Prostate gland (tissue), 2 donors: ENCODE measurements around the gene DNAJB1. TPM values are rescaled to one million over a fixed set of nuclear protein-coding genes. Genes with fewer than 3 reads are reported as not detected.

ENCODE experiments used
- DNase-seq: peaks from one replicate; pipeline ENCODE4 v3.0.0-alpha.2; 2019; ENCODE audit warnings: low spot score
- H3K27ac ChIP-seq, 2 donors: fragments of 200-600 bp; sonication (generic); 2 replicates each; pipeline ENCODE4 v1.5.1; 2017 to 2019
- H3K27me3 ChIP-seq: fragments of 200-600 bp; sonication (generic); replicated peaks from 2 replicates; pipeline ENCODE4 v1.5.1; 2019; ENCODE audit not compliant: insufficient read depth
- H3K36me3 ChIP-seq, 2 donors: fragments of 200-600 bp; sonication (generic); 1 replicate in 1 of 2; 2 replicates in 1 of 2; pipeline versions ENCODE4 v1.5.1 to v1.8.1; 2017 to 2019
- H3K4me1 ChIP-seq: fragments of 200-600 bp; sonication (generic); replicated peaks from 2 replicates; pipeline ENCODE4 v1.5.1; 2019
- H3K4me3 ChIP-seq, 2 donors: fragments of 200-600 bp; sonication (generic); 2 replicates each; pipeline ENCODE4 v1.5.1; 2017 to 2019
- H3K9me3 ChIP-seq: fragments of 200-600 bp; sonication (generic); 2 replicates; pipeline ENCODE4 v1.5.1; 2017
- POLR2A ChIP-seq: fragments of 450-650 bp; IDR thresholded peaks from one replicate; pipeline ENCODE4 v1.6.1; 2016; ENCODE audit warnings: antibody characterized with exemption, mild to moderate bottlenecking
- POLR2AphosphoS5 ChIP-seq: sonication (generic); formaldehyde crosslinking; IDR thresholded peaks from one replicate; pipeline ENCODE4 v1.6.1; 2017; ENCODE audit warnings: antibody characterized with exemption
- WGBS: methylation state at CpG from one replicate; pipeline ENCODE4 v1.1.5; 2018; 5-methylcytosine and 5-hydroxymethylcytosine counted together
- intact Hi-C: fragments of 100-400 bp; cut with DNase I; formaldehyde crosslinking; loops from one replicate; pipeline ENCODE4 v1.14.2; 2022
- total RNA-seq, 2 donors: library from RNA; depleted of rRNA; stranded (reverse); fragments of >200 nt; gene quantifications; one replicate each; pipeline ENCODE4 v1.1.0, GENCODE V29; 2016
- TF ChIP-seq, protein P1 (sequence below), 4 experiments: fragments of 200-600 bp in 2 of 4; fragments of 450-650 bp in 2 of 4; sonication (generic) in 2 of 4; IDR thresholded peaks; 1 replicate in 3 of 4; 2 replicates in 1 of 4; pipeline ENCODE4 v1.5.1; 2016 to 2019; ENCODE audit warnings: antibody characterized with exemption in 4 of 4, mild to moderate bottlenecking in 2 of 4, moderate library complexity in 2 of 4

Gene DNAJB1
- total RNA-seq, 2 donors from 2014 or later, result 91.6 to 108 TPM

DNA sequence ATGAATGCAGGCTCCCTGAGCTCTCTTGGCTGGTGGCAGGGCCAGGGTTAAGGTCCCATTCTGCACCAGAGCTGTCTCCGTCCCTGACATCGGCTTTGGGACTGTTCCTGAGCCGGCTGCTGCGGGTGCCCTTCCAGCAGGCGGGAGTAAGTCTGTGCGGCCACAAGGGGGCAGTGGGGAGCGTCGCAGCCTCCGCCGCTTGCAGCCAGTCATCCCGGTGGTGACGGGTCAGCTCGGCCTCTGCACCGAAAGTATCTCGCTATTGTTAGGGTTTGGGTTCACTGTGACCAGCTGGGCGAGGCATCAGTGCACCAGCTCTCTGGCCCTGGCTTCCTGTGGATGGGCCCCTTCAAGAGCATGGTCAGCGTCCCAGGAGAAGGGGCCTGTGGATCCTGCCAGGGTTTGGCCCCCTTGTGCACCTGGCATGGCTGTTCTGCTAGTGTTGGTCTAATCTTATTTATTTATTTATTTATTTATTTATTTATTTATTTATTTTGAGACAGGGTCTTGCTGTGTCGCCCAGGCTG lies 38.5 kb upstream of the DNAJB1 start:
- H3K4me1 ChIP-seq, result peaks cover 20% of the 10 kb centered on the region

DNA sequence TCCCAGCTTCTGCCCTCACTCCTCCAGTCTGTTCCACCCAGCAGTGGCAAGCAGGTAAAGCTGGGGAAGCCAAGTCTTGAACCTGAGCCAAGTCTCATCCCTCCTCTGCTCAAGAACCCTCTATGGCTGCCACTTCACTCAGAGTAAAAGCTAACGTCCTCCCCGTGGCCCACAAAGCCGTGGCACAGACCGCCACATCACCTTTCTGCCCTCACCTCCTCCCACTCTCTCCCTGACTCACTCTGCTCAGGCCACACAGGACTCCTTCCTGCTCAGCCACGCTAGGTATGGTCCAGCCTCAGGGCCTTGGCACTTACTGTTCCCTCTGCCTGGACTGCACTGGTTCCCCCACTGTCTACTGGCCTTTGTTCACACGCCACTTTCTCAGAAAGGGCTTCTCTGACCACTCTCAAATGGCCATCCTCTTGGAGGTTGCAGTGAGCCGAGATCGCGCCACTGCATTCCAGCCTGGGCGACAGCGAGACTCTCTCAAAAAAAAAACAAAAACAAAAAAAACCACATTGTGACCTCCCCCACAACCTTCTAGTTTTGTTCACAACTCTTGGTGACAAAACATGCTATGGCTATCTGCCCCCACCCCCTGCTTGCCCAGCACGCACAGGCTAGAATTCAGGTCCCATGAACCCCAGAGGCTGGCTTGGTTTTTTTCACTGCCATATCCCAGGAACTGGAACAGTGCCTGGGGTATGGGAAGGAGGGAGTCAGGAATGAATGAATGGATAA lies 37.9 kb upstream of the DNAJB1 start:
- no peaks in the 10 kb centered on the region for H3K9me3 ChIP-seq
- H3K27ac ChIP-seq, result no peak overlapping the region
- 75% methylated on average over 12 of the region's 12 CpGs for WGBS
- TF ChIP-seq, protein P1, sequence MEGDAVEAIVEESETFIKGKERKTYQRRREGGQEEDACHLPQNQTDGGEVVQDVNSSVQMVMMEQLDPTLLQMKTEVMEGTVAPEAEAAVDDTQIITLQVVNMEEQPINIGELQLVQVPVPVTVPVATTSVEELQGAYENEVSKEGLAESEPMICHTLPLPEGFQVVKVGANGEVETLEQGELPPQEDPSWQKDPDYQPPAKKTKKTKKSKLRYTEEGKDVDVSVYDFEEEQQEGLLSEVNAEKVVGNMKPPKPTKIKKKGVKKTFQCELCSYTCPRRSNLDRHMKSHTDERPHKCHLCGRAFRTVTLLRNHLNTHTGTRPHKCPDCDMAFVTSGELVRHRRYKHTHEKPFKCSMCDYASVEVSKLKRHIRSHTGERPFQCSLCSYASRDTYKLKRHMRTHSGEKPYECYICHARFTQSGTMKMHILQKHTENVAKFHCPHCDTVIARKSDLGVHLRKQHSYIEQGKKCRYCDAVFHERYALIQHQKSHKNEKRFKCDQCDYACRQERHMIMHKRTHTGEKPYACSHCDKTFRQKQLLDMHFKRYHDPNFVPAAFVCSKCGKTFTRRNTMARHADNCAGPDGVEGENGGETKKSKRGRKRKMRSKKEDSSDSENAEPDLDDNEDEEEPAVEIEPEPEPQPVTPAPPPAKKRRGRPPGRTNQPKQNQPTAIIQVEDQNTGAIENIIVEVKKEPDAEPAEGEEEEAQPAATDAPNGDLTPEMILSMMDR (IDR thresholded peaks at IDR 0.05), result no peak
- no peak for TF ChIP-seq POLR2AphosphoS5
- no peak for TF ChIP-seq POLR2A
- H3K27me3 ChIP-seq, result no peaks in the 10 kb centered on the region
- H3K4me1 ChIP-seq, result peaks cover 22% of the 10 kb centered on the region
- no peak overlapping the region for H3K4me3 ChIP-seq
- no peak for DNase-seq
- no peaks in the 10 kb centered on the region for H3K36me3 ChIP-seq
- intact Hi-C loops, result no loop called here

More for the DNA sequence above, 38.5 kb upstream of the DNAJB1 start:
- Histone ChIP-seq H3K4me3 (no peak overlapping the region), H3K36me3 (no peaks in the 10 kb centered on the region), H3K27ac (no peak overlapping the region), H3K9me3 (no peaks in the 10 kb centered on the region), H3K27me3 (no peaks in the 10 kb centered on the region)
- intact Hi-C loops, result no loop called here
- TF ChIP-seq POLR2AphosphoS5 (peak; percentile 44), POLR2A (no peak)
- TF ChIP-seq, protein P1 (IDR thresholded peaks at IDR 0.05), result peak; percentile 71 to 91 (median 78)
- 10% methylated on average over 18 of the region's 18 CpGs for WGBS
- DNase-seq, result peak; percentile 58

DNA sequence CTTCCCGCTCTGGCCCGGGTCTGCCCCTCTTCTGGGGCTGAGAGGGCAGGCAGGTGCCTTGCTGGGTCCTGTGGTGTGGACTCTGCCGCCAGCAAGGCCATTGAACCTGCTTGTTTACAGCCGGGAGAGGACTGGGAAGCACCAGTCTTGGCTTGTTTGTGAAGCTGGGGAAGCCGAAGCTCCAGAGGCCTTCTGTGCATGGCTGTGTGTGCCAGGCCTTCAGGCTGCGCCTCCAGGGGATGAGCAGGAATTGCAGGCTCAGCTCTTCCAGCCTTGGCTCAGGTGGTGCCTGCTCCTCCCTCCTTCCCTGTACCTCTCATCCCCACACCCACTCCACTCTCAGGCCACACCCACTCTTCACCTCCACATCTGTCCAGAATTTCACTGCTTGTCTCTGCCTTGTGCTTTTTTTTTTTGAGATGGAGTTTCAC lies 36.2 kb upstream of the DNAJB1 start:
- intact Hi-C loops, result no loop called here
- WGBS, result 34% methylated on average over 6 of the region's 6 CpGs
- Histone ChIP-seq H3K36me3 (no peaks in the 10 kb centered on the region), H3K4me3 (no peak overlapping the region), H3K9me3 (no peaks in the 10 kb centered on the region), H3K27me3 (no peaks in the 10 kb centered on the region), H3K4me1 (peaks cover 37% of the 10 kb centered on the region), H3K27ac (peak overlapping the region; percentile 77 to 80)
- DNase-seq, result peak; percentile 73
- TF ChIP-seq, protein P1 (IDR thresholded peaks at IDR 0.05), result peak in 2 of 4 experiments; percentile 40 to 51
- no peak for TF ChIP-seq POLR2A
- TF ChIP-seq POLR2AphosphoS5, result peak; percentile 78

DNA sequence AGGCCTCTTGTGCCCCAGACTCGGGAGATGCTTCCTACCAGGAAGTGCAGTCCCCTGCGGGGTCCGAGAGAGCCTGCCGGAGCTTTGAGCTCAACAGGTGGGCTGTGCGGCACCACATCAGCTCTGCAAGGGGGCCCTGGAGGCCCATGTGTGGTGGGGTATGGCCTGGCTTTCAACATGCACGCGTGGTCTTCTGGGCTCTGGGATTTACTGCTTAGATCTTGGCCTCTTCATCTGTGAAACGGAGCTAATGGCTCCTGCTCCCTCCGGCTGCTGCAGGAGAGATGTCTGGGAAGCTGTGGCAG lies 35.7 kb upstream of the DNAJB1 start:
- H3K36me3 ChIP-seq, result no peaks in the 10 kb centered on the region
- H3K4me1 ChIP-seq, result peaks cover 37% of the 10 kb centered on the region
- H3K27ac ChIP-seq, result peak overlapping the region; percentile 77 to 80

More for the DNA sequence above, 35.7 kb upstream of the DNAJB1 start:
- WGBS, result 78% methylated on average over 9 of the region's 9 CpGs
- Histone ChIP-seq H3K27me3 (no peaks in the 10 kb centered on the region), H3K4me3 (no peak overlapping the region), H3K9me3 (no peaks in the 10 kb centered on the region)
- intact Hi-C loops, result no loop called here
- TF ChIP-seq POLR2A (no peak), POLR2AphosphoS5 (no peak)
- TF ChIP-seq, protein P1 (IDR thresholded peaks at IDR 0.05), result no peak
- DNase-seq, result no peak
